Astrocyte of the cerebellum (primary cell): Measurements from ENCODE around the gene SEPTIN10.

Experiments used
- DNase-seq: peaks from one replicate; pipeline ENCODE4 v3.0.0-alpha.2; 2011; ENCODE audit warnings: low read depth
- H3K4me3 ChIP-seq: 2 replicates; pipeline ENCODE4 v1.5.1; 2011; ENCODE audit warnings: mild to moderate bottlenecking, low read depth, low read length, moderate library complexity
- CTCF ChIP-seq: IDR thresholded peaks from 2 replicates; pipeline ENCODE4 v1.5.1; 2012; ENCODE audit warnings: low read length, low read depth, moderate library complexity, mild to moderate bottlenecking; ENCODE audit errors: missing control alignments
- in situ Hi-C: cut with HindIII; loops from 2 replicates; pipeline ENCODE4 v1.10.0; 2017; ENCODE audit warnings: low sequenced_read_pairs

Gene SEPTIN10

GRCh38 chr2:109624339-109624738 is 10.6 kb upstream of the SEPTIN10 start:
- no peak for DNase-seq
- TF ChIP-seq CTCF = no peak
- no peak overlapping the region for H3K4me3 ChIP-seq
- in situ Hi-C loops = no loop called here

GRCh38 chr2:109623923-109624322 is 10.2 kb upstream of the SEPTIN10 start:
- no peak for TF ChIP-seq CTCF
- no peak overlapping the region for H3K4me3 ChIP-seq
- in situ Hi-C loops = no loop called here
- no peak for DNase-seq

- no peak for DNase-seq
- no peak for TF ChIP-seq CTCF
- no peak overlapping the region for H3K4me3 ChIP-seq
- in situ Hi-C loops = no loop called here
These were observed 9.5 kb upstream of the SEPTIN10 start for GRCh38 chr2:109623297-109623696.

- TF ChIP-seq CTCF = no peak
- in situ Hi-C loops = no loop called here
- DNase-seq = no peak
- no peak overlapping the region for H3K4me3 ChIP-seq
These were observed 5.4 kb upstream of the SEPTIN10 start for GRCh38 chr2:109619032-109619615.

- in situ Hi-C loops = no loop called here
- DNase-seq = no peak
- peak overlapping the region; percentile 74 for H3K4me3 ChIP-seq
- no peak for TF ChIP-seq CTCF
These were observed 2.4 kb upstream of the SEPTIN10 start for GRCh38 chr2:109616184-109616583.

GRCh38 chr2:109615637-109616144 is 1.9 kb upstream of the SEPTIN10 start:
- in situ Hi-C loops = no loop called here
- H3K4me3 ChIP-seq = peak overlapping the region; percentile 74
- no peak for DNase-seq
- no peak for TF ChIP-seq CTCF
